ENCODE measurements around the gene SGK1. TPM values are rescaled to one million over a fixed set of nuclear protein-coding genes. Genes with fewer than 3 reads are reported as not detected.

Gene SGK1
- total RNA-seq, 1 experiment from 2014 or later, result 7.8 TPM

- Histone ChIP-seq H2BK15ac (ENCODE audit: low read depth, low read length) (no peak overlapping the region), H2AK5ac (ENCODE audit: insufficient read length, low read length) (no peak overlapping the region), H3K23ac (ENCODE audit: insufficient read length, low read depth, low read length) (no peak overlapping the region), H3K23me2 (ENCODE audit: insufficient read length, low read depth, low read length, poor library complexity, severe bottlenecking) (no peaks in the 10 kb centered on the region), H4K5ac (ENCODE audit: insufficient read length, low read depth, low read length) (no peak overlapping the region), H3K9ac (ENCODE audit: extremely low read depth, insufficient read length, low read length) (no peak overlapping the region), H3K79me2 (ENCODE audit: insufficient read depth, low read length) (no peaks in the 10 kb centered on the region), H3K9me3 (ENCODE audit: control insufficient read depth, low read depth, low read length) (no peaks in the 10 kb centered on the region), H3K4me1 (ENCODE audit: insufficient read depth, low read length) (no peaks in the 10 kb centered on the region), H3K4ac (ENCODE audit: low read depth, low read length) (no peak overlapping the region), H3K14ac (ENCODE audit: insufficient read depth, low read length) (no peak overlapping the region), H3K56ac (ENCODE audit: insufficient read length, low read depth, low read length) (no peak overlapping the region), H2BK20ac (ENCODE audit: low read depth, low read length, poor library complexity, severe bottlenecking) (no peak overlapping the region), H3K27me3 (ENCODE audit: insufficient read depth, low read length) (no peaks in the 10 kb centered on the region), H4K91ac (ENCODE audit: insufficient read length, low read depth, low read length) (no peak overlapping the region), H3K27ac (ENCODE audit: insufficient read length, low read depth, low read length) (no peak overlapping the region), H2BK5ac (ENCODE audit: insufficient read length, low read length) (no peak overlapping the region), H3K18ac (ENCODE audit: insufficient read length, low read depth, low read length) (no peak overlapping the region), H4K8ac (replicated peaks; ENCODE audit: insufficient read length, low read depth, low read length) (no peak overlapping the region), H2BK12ac (ENCODE audit: insufficient read length, low read depth, low read length) (no peak overlapping the region), H3K4me2 (ENCODE audit: insufficient read depth, insufficient read length, low read length) (no peak overlapping the region), H3T11ph (ENCODE audit: low read length) (no peak overlapping the region), H2AFZ (ENCODE audit: low read length) (no peak overlapping the region), H4K20me1 (ENCODE audit: control insufficient read depth, insufficient read depth, insufficient read length) (no peaks in the 10 kb centered on the region), H3K79me1 (ENCODE audit: insufficient read depth, low read depth, low read length, poor library complexity, severe bottlenecking) (no peaks in the 10 kb centered on the region), H2BK120ac (ENCODE audit: low read depth, low read length, poor library complexity, severe bottlenecking) (no peak overlapping the region)
- WGBS (ENCODE audit: extremely low coverage, insufficient read length, low lambda C conversion rate), result no CpG with 5 or more reads among the region's 2 CpGs
- Mint-ChIP-seq H3K27me3 (ENCODE audit: low read depth) (no peaks in the 10 kb centered on the region; the same call in 1 of the 2 replicates), H3K9me3 (no peaks in the 10 kb centered on the region), H3K36me3 (ENCODE audit: insufficient read depth in 1 of 3, low read depth in 3 of 3) (no peaks in the 10 kb centered on the region), H3K4me3 (no peak overlapping the region), H3K27ac (no peak overlapping the region), H3K4me1 (peaks cover 4 to 6% of the 10 kb centered on the region in 2 experiments; a peak in 3 of 4 replicates)
- no peak for DNase-seq
- TF ChIP-seq, protein P1, sequence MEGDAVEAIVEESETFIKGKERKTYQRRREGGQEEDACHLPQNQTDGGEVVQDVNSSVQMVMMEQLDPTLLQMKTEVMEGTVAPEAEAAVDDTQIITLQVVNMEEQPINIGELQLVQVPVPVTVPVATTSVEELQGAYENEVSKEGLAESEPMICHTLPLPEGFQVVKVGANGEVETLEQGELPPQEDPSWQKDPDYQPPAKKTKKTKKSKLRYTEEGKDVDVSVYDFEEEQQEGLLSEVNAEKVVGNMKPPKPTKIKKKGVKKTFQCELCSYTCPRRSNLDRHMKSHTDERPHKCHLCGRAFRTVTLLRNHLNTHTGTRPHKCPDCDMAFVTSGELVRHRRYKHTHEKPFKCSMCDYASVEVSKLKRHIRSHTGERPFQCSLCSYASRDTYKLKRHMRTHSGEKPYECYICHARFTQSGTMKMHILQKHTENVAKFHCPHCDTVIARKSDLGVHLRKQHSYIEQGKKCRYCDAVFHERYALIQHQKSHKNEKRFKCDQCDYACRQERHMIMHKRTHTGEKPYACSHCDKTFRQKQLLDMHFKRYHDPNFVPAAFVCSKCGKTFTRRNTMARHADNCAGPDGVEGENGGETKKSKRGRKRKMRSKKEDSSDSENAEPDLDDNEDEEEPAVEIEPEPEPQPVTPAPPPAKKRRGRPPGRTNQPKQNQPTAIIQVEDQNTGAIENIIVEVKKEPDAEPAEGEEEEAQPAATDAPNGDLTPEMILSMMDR (conservative IDR thresholded peaks at IDR 0.05), result no peak
These were observed 94.0 kb downstream of the SGK1 start for GRCh38 chr6:134223796-134224420.
